NT2/D1 (cell line): ENCODE data around the gene ABCC3.
A peak's percentile ranks its signal among the peaks of the same experiment; 100 is the strongest.

Experiments
- DNase-seq: peaks from one replicate; pipeline ENCODE4 v3.0.0-alpha.2; 2011; ENCODE audit warnings: low read depth, low spot score
- H3K27me3 ChIP-seq: 2 replicates; pipeline ENCODE4 v1.6.0; 2011; ENCODE audit warnings: mild to moderate bottlenecking; ENCODE audit not compliant: insufficient read length, insufficient read depth
- H3K36me3 ChIP-seq: 2 replicates; pipeline ENCODE4 v1.6.1; 2011; ENCODE audit warnings: mild to moderate bottlenecking, low read length, mixed read lengths; ENCODE audit not compliant: insufficient read depth, insufficient read length
- H3K4me1 ChIP-seq: 2 replicates; pipeline ENCODE4 v1.5.1; 2011; ENCODE audit not compliant: insufficient read depth, insufficient read length
- H3K4me3 ChIP-seq: 2 replicates; pipeline ENCODE4 v1.5.1; 2011; ENCODE audit warnings: low read depth; ENCODE audit not compliant: insufficient read length
- H3K9ac ChIP-seq: 2 replicates; pipeline ENCODE4 v1.6.0; 2011; ENCODE audit warnings: low read depth; ENCODE audit not compliant: insufficient read length
- H3K9me3 ChIP-seq: 2 replicates; pipeline ENCODE4 v1.5.1; 2011; ENCODE audit warnings: mild to moderate bottlenecking, low read length; ENCODE audit not compliant: insufficient read depth
- SUZ12 ChIP-seq: IDR thresholded peaks from 2 replicates; pipeline ENCODE4 v1.6.1; 2011; ENCODE audit not compliant: insufficient read length, insufficient read depth; ENCODE audit errors: extremely low read depth
- YY1 ChIP-seq: IDR thresholded peaks from 2 replicates; pipeline ENCODE4 v1.6.1; 2011; ENCODE audit not compliant: insufficient read length, insufficient read depth
- ZNF274 ChIP-seq: IDR thresholded peaks from 2 replicates; pipeline ENCODE4 v1.6.1; 2011; ENCODE audit warnings: mild to moderate bottlenecking, low read depth, low read length

ABCC3 gene

DNA sequence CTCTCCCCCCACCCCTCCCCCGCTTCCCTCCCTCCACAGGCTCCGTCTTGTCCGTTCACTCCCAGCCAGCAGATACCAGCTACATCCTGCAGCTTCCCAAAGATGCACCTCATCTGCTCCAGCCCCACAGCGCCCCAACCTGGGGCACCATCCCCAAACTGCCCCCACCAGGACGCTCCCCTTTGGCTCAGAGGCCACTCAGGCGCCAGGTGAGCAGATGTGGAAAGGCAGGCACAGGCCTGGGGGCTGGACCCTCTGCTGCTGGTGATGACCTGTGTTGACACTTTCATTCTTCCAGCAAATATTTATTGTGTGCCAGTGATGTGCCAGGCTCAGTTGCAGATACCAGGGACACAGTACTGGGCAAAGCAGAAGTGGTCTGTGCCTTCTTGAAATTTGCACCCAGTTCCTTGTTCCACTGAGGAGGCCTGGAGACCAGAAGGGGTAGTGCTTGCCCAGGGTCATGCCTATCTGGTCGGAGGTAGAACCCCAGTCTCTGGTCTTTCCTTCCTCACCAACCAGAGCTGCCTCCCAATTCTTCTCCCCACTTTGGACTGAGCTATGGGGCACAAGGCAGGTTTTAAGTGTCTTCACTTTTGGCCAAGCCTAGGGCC is 10.3 kb upstream of the ABCC3 start:
- Histone ChIP-seq H3K36me3 (no peaks in the 10 kb centered on the region), H3K4me3 (no peak overlapping the region), H3K9ac (no peak overlapping the region), H3K4me1 (peaks cover 50% of the 10 kb centered on the region), H3K9me3 (no peaks in the 10 kb centered on the region), H3K27me3 (no peaks in the 10 kb centered on the region)
- TF ChIP-seq ZNF274 = no peak
- TF ChIP-seq YY1 = no peak
- no peak for TF ChIP-seq SUZ12
- DNase-seq = no peak

DNA sequence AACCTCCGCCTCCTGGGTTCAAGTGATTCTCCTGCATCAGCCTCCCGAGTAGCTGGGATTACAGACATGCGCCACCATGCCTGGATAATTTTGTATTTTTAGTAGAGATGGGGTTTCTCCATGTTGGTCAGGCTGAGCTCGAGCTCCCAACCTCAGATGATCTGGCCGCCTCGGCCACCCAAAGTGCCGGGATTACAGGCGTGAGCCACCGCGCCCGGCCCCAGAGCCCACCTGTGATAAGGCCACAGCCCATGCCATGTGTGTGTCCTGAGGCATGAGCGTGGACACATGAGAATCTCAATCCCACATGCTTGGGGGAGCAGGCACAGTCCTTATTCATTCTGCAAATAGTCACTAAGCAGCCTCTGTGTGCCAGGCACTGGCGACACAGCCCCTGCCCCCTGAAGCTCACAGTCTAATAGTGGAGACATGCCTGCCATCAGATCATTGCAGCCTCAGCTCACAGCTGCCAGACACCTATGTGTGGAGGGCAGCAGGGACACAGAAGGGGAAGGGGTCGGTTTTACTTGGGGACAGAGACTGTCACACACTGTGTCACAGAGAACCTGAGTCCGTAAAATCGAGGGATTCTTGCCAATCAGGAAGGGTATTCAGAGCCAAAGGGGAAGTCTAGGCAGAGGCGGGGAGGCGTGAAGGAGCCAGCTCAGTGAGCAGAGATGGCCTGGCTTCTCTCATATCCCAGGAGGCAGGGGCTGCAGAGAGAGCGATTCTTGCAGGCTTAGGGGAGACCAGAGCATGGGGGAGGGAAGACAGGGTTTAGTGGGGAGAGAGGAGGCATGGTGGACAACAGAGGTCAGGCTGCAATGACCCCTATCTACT is 9.4 kb upstream of the ABCC3 start:
- Histone ChIP-seq H3K9me3 (no peaks in the 10 kb centered on the region), H3K27me3 (no peaks in the 10 kb centered on the region), H3K4me3 (no peak overlapping the region), H3K36me3 (no peaks in the 10 kb centered on the region), H3K4me1 (peaks cover 49% of the 10 kb centered on the region), H3K9ac (peak overlapping the region; percentile 42)
- TF ChIP-seq YY1 (no peak), ZNF274 (no peak), SUZ12 (no peak)
- no peak for DNase-seq

DNA sequence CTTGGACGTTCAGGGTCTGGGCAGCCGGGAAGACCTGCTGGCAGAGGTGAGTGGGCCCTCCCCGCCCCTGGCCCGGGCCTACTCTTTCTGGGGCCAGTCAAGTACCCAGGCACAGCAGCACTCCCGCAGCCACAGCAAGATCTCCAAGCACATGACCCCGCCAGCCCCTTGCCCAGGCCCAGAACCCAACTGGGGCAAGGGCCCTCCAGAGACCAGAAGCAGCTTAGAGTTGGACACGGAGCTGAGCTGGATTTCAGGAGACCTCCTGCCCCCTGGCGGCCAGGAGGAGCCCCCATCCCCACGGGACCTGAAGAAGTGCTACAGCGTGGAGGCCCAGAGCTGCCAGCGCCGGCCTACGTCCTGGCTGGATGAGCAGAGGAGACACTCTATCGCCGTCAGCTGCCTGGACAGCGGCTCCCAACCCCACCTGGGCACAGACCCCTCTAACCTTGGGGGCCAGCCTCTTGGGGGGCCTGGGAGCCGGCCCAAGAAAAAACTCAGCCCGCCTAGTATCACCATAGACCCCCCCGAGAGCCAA is 8.6 kb upstream of the ABCC3 start:
- H3K4me3 ChIP-seq = no peak overlapping the region
- H3K4me1 ChIP-seq = peaks cover 48% of the 10 kb centered on the region
- H3K36me3 ChIP-seq = no peaks in the 10 kb centered on the region
- H3K9ac ChIP-seq = peak overlapping the region; percentile 42
- peak; percentile 60 for DNase-seq
- no peaks in the 10 kb centered on the region for H3K9me3 ChIP-seq
- peaks cover 3% of the 10 kb centered on the region for H3K27me3 ChIP-seq
- TF ChIP-seq YY1 = no peak
- TF ChIP-seq ZNF274 = no peak
- TF ChIP-seq SUZ12 = no peak

DNA sequence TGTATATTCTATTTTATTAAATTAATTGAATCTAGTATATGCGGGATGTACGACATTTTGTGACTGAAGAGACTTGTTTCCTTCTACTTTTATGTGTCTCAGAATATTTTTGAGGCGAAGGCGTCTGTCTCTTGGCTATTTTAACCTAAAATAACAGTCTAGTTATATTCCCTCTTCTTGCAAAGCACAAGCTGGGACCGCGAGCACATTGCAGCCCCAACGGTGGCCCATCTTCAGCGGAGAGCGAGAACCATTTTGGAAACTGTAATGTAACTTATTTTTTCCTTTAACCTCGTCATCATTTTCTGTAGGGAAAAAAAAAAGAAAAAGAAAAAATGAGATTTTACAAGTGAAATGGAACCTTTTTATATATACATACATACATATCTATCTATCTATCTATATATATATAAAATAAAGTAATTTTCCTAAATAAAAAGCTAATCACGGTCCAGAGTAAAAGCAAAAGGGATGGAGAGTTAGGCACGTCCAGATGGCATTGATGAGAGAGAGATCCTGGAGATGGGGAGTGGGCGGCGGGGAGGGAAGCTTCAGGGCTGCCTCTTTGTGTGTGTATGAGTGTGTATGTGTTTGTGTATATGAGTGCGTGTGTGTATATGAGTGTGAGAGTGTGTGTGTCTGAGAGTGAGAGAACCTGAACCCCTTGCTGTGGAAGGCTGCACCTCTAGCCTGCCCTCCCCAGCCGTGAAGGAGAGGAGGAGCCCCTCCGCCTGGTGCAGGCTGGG is 7.5 kb upstream of the ABCC3 start:
- TF ChIP-seq YY1 (no peak), ZNF274 (no peak), SUZ12 (no peak)
- peaks cover 10% of the 10 kb centered on the region for H3K27me3 ChIP-seq
- DNase-seq = no peak
- no peaks in the 10 kb centered on the region for H3K9me3 ChIP-seq
- no peak overlapping the region for H3K4me3 ChIP-seq
- H3K36me3 ChIP-seq = no peaks in the 10 kb centered on the region
- peaks cover 41% of the 10 kb centered on the region for H3K4me1 ChIP-seq
- no peak overlapping the region for H3K9ac ChIP-seq

DNA sequence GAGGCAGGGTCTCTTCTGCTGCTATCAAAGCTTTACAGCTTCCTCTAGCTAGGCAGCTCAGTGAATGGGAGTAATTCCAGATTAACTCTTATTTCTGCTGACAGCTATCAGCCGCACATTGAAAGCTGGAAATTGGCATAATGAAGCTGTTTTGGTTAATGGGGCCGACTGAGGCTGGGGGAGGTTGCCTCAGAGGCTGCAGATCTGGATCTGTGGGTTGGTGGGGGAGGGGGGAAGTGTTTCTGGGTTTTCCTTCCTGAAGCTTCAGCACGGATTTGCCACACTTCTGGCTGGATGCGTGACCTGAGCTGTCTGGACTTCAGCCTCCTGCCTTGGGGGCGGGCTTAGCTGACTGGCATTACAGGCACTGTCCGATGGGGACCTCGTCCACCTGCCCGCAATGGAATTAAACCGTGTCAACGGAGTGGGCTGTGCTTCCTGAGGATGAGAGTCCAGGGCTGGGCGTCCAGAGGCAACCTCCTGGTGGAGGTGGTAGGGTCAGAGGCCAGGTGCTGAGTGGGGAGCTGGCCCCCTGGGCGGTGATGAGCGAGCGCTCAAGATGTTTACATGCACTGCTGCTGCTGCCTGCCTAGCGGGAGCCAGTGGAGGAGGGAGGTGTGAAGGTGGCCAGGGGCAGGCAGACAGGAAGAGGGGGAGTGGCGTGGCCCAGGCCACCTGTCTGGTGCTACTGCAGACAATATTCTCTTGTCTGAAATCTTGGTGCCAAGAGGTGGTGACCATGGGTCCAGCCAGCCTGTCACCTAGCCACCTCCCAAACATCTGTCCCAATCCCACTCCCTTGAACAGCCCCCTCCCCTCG is 6.7 kb upstream of the ABCC3 start:
- peak overlapping the region; percentile 65 for H3K9ac ChIP-seq
- peaks cover 34% of the 10 kb centered on the region for H3K4me1 ChIP-seq
- no peaks in the 10 kb centered on the region for H3K36me3 ChIP-seq
- H3K9me3 ChIP-seq = no peaks in the 10 kb centered on the region
- peak overlapping the region; percentile 16 for H3K4me3 ChIP-seq
- TF ChIP-seq YY1 (no peak), ZNF274 (no peak), SUZ12 (no peak)
- peaks cover 17% of the 10 kb centered on the region for H3K27me3 ChIP-seq
- no peak for DNase-seq

DNA sequence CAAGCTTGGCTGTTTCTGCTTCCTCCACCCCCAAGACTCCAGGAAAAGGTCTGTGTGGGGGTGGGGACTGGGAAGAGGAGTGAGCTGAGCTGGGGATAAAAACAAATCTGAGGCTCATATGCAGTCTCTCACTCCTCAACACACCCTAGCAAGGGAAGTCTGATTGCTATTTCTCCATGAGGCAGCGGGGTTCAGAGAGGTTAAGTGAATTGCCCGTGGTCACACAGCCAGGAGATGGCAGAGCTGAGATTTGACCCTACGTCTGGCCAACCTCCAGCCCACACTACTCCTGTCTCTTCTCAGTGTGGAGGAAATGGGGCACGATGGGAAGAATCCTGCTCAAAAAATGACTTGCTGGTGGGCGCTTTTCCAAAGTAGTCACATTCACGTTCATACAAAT is 4.8 kb upstream of the ABCC3 start:
- no peak for DNase-seq
- H3K36me3 ChIP-seq = no peaks in the 10 kb centered on the region
- no peaks in the 10 kb centered on the region for H3K9me3 ChIP-seq
- peaks cover 37% of the 10 kb centered on the region for H3K27me3 ChIP-seq
- no peak overlapping the region for H3K9ac ChIP-seq
- H3K4me1 ChIP-seq = peaks cover 31% of the 10 kb centered on the region
- TF ChIP-seq YY1 = no peak
- TF ChIP-seq ZNF274 = no peak
- TF ChIP-seq SUZ12 = no peak
- H3K4me3 ChIP-seq = no peak overlapping the region
